Astrocyte (in vitro differentiated cells and primary cell): ENCODE measurements around the gene PITPNB. TPM values are rescaled to one million over a fixed set of nuclear protein-coding genes. Genes with fewer than 3 reads are reported as not detected.

Source experiments
- DNase-seq: peaks from one replicate; pipeline ENCODE4 v3.0.0-alpha.2; 2010; ENCODE audit warnings: low read depth
- FAIRE-seq: peaks from 2 replicates; lab custom pipeline; 2011; peaks lifted over from hg19 to GRCh38; lab: Jason Lieb, UNC
- H2AFZ ChIP-seq: 2 replicates; pipeline ENCODE4 v1.6.0; 2012; ENCODE audit warnings: low read depth, low read length, inconsistent platforms
- H3K27ac ChIP-seq: 2 replicates; pipeline ENCODE4 v1.5.1; 2011; ENCODE audit warnings: low read depth, low read length, inconsistent platforms
- H3K27me3 ChIP-seq: 2 replicates; pipeline ENCODE4 v1.6.0; 2011; ENCODE audit warnings: low read length, inconsistent platforms; ENCODE audit not compliant: insufficient read depth
- H3K36me3 ChIP-seq: 2 replicates; pipeline ENCODE4 v1.5.1; 2011; ENCODE audit warnings: low read length, inconsistent platforms; ENCODE audit not compliant: insufficient read depth
- H3K4me1 ChIP-seq: 2 replicates; pipeline ENCODE4 v1.5.1; 2011; ENCODE audit warnings: low read length, inconsistent platforms; ENCODE audit not compliant: insufficient read depth
- H3K4me2 ChIP-seq: 2 replicates; pipeline ENCODE4 v1.6.0; 2012; ENCODE audit warnings: low read length, inconsistent platforms
- H3K4me3 ChIP-seq: 2 replicates; pipeline ENCODE4 v1.5.1; 2011; ENCODE audit warnings: low read depth, mild to moderate bottlenecking, low read length, inconsistent platforms; ENCODE audit not compliant: insufficient read depth
- H3K79me2 ChIP-seq: 2 replicates; pipeline ENCODE4 v1.6.0; 2012; ENCODE audit warnings: mild to moderate bottlenecking, low read length, inconsistent platforms; ENCODE audit not compliant: insufficient read depth
- H3K9ac ChIP-seq: 2 replicates; pipeline ENCODE4 v1.6.0; 2012; ENCODE audit warnings: mild to moderate bottlenecking, low read length, inconsistent platforms
- H3K9me3 ChIP-seq: 2 replicates; pipeline ENCODE4 v1.5.1; 2012; ENCODE audit warnings: low read depth, mild to moderate bottlenecking, low read length, inconsistent platforms; ENCODE audit not compliant: insufficient read depth
- H4K20me1 ChIP-seq: 2 replicates; pipeline ENCODE4 v1.6.0; 2012; ENCODE audit warnings: low read length, inconsistent platforms; ENCODE audit not compliant: insufficient read depth
- H3K27ac Mint-ChIP-seq: one replicate; pipeline ENCODE4 v1.8.0; 2021; ENCODE audit warnings: mild to moderate bottlenecking, mixed read lengths; ENCODE audit not compliant: unreplicated experiment
- H3K27me3 Mint-ChIP-seq: one replicate; pipeline ENCODE4 v1.8.0; 2021; ENCODE audit warnings: low read depth, mixed read lengths; ENCODE audit not compliant: unreplicated experiment
- H3K36me3 Mint-ChIP-seq: one replicate; pipeline ENCODE4 v1.8.0; 2021; ENCODE audit warnings: low read depth, mixed read lengths; ENCODE audit not compliant: unreplicated experiment
- H3K4me1 Mint-ChIP-seq: one replicate; pipeline ENCODE4 v1.8.0; 2021; ENCODE audit warnings: low read depth, mixed read lengths; ENCODE audit not compliant: unreplicated experiment
- H3K4me3 Mint-ChIP-seq: one replicate; pipeline ENCODE4 v1.8.0; 2021; ENCODE audit warnings: mild to moderate bottlenecking, moderate library complexity, mixed read lengths; ENCODE audit not compliant: unreplicated experiment
- H3K9me3 Mint-ChIP-seq: one replicate; pipeline ENCODE4 v1.8.0; 2021; ENCODE audit warnings: mild to moderate bottlenecking, mixed read lengths; ENCODE audit not compliant: unreplicated experiment
- CTCF ChIP-seq: IDR thresholded peaks from 2 replicates; pipeline ENCODE4 v1.5.1; 2011; ENCODE audit warnings: low read depth, mild to moderate bottlenecking, inconsistent platforms, low read length, moderate library complexity; ENCODE audit not compliant: insufficient read depth
- EZH2 ChIP-seq: IDR thresholded peaks from 2 replicates; pipeline ENCODE4 v1.6.1; 2012; ENCODE audit warnings: mild to moderate bottlenecking, low read length, inconsistent platforms; ENCODE audit not compliant: insufficient read depth
- total RNA-seq: library from RNA; stranded (reverse); gene quantifications from 2 replicates; pipeline ENCODE4 v1.2.1, GENCODE V29; 2021

The PITPNB gene
- total RNA-seq, 1 donor from 2014 or later = 90.6 TPM

- Histone ChIP-seq H4K20me1 (peaks cover 44% of the 10 kb centered on the region), H3K36me3 (peaks cover 58% of the 10 kb centered on the region), H2AFZ (no peak overlapping the region), H3K4me3 (no peak overlapping the region), H3K79me2 (peaks cover 68% of the 10 kb centered on the region), H3K27ac (no peak overlapping the region), H3K9ac (no peak overlapping the region), H3K27me3 (no peaks in the 10 kb centered on the region), H3K9me3 (no peaks in the 10 kb centered on the region), H3K4me2 (no peak overlapping the region), H3K4me1 (no peaks in the 10 kb centered on the region)
- DNase-seq = no peak
- Mint-ChIP-seq H3K27ac (no peak overlapping the region), H3K4me1 (peaks cover 5% of the 10 kb centered on the region), H3K36me3 (peaks cover 23% of the 10 kb centered on the region), H3K27me3 (no peaks in the 10 kb centered on the region), H3K4me3 (no peak overlapping the region), H3K9me3 (no peaks in the 10 kb centered on the region)
- TF ChIP-seq CTCF (no peak), EZH2 (no peak)
- FAIRE-seq = peak; percentile 20
Observed at GRCh38 chr22:27895600-27895999, 23.5 kb downstream of the PITPNB start.

- no peak for TF ChIP-seq CTCF
- TF ChIP-seq EZH2 = no peak
- DNase-seq = no peak
- H3K9ac ChIP-seq = no peak overlapping the region
- Mint-ChIP-seq H3K4me1 (peaks cover 8% of the 10 kb centered on the region), H3K36me3 (peaks cover 26% of the 10 kb centered on the region), H3K27ac (no peak overlapping the region), H3K9me3 (no peaks in the 10 kb centered on the region), H3K27me3 (no peaks in the 10 kb centered on the region), H3K4me3 (no peak overlapping the region)
- peaks cover 67% of the 10 kb centered on the region for H3K79me2 ChIP-seq
- H3K4me3 ChIP-seq = no peak overlapping the region
- H3K9me3 ChIP-seq = no peaks in the 10 kb centered on the region
- peaks cover 73% of the 10 kb centered on the region for H3K36me3 ChIP-seq
- peaks cover 53% of the 10 kb centered on the region for H4K20me1 ChIP-seq
- H3K4me1 ChIP-seq = no peaks in the 10 kb centered on the region
- H2AFZ ChIP-seq = no peak overlapping the region
- no peaks in the 10 kb centered on the region for H3K27me3 ChIP-seq
- no peak for FAIRE-seq
- no peak overlapping the region for H3K4me2 ChIP-seq
- no peak overlapping the region for H3K27ac ChIP-seq
Observed at GRCh38 chr22:27892811-27893210, 26.2 kb downstream of the PITPNB start.

- Histone ChIP-seq H3K4me3 (no peak overlapping the region), H4K20me1 (peaks cover 55% of the 10 kb centered on the region), H3K27me3 (no peaks in the 10 kb centered on the region), H3K9me3 (no peaks in the 10 kb centered on the region), H3K4me1 (peaks cover 3% of the 10 kb centered on the region), H3K4me2 (no peak overlapping the region), H3K36me3 (peaks cover 71% of the 10 kb centered on the region), H3K9ac (no peak overlapping the region), H3K79me2 (peaks cover 65% of the 10 kb centered on the region), H3K27ac (no peak overlapping the region), H2AFZ (no peak overlapping the region)
- FAIRE-seq (no peak), DNase-seq (no peak)
- Mint-ChIP-seq H3K9me3 (no peaks in the 10 kb centered on the region), H3K27ac (no peak overlapping the region), H3K36me3 (peaks cover 25% of the 10 kb centered on the region), H3K27me3 (no peaks in the 10 kb centered on the region), H3K4me3 (no peak overlapping the region), H3K4me1 (peaks cover 12% of the 10 kb centered on the region)
- no peak for TF ChIP-seq CTCF
- TF ChIP-seq EZH2 = no peak
Observed at GRCh38 chr22:27892064-27892463, 27.0 kb downstream of the PITPNB start.
